GM19397 (cell line): ENCODE results near the gene CASP10.
"Not testable (repeated sequence)": the region's sequence is repeated elsewhere in the genome, so short reads cannot be mapped to it uniquely, and the experiment has no call there.

ENCODE experiments used
- ATAC-seq: cut with Tn5 transposase; IDR thresholded peaks from one replicate; pipeline ENCODE4 v1.9.1; 2021; ENCODE audit warnings: mild to moderate bottlenecking, moderate library complexity; ENCODE audit not compliant: unreplicated experiment

The CASP10 gene

GRCh38 chr2:201154615-201155399 is 28.1 kb upstream of the CASP10 start:
- ATAC-seq, result no peak

GRCh38 chr2:201156036-201156435 is 26.9 kb upstream of the CASP10 start:
- ATAC-seq, result no peak

- ATAC-seq, result no peak
These were observed 26.3 kb upstream of the CASP10 start for GRCh38 chr2:201156640-201157039.

GRCh38 chr2:201157694-201158093 is 25.2 kb upstream of the CASP10 start:
- peak; percentile 19 for ATAC-seq

GRCh38 chr2:201158111-201158929 is 24.6 kb upstream of the CASP10 start:
- ATAC-seq, result peak; percentile 85

GRCh38 chr2:201164166-201164565 is 18.8 kb upstream of the CASP10 start:
- ATAC-seq, result no peak

GRCh38 chr2:201167546-201167945 is 15.4 kb upstream of the CASP10 start:
- no peak for ATAC-seq

- ATAC-seq, result not testable (repeated sequence)
These were observed 14.4 kb upstream of the CASP10 start for GRCh38 chr2:201168496-201168895.

GRCh38 chr2:201171259-201171814 is 11.6 kb upstream of the CASP10 start:
- no peak for ATAC-seq

GRCh38 chr2:201172279-201172678 is 10.7 kb upstream of the CASP10 start:
- ATAC-seq, result no peak

- ATAC-seq, result no peak
These were observed 8.3 kb upstream of the CASP10 start for GRCh38 chr2:201174687-201175086.

- no peak for ATAC-seq
These were observed 6.9 kb upstream of the CASP10 start for GRCh38 chr2:201176081-201176481.

- no peak for ATAC-seq
These were observed 2.9 kb upstream of the CASP10 start for GRCh38 chr2:201180010-201180409.

- ATAC-seq, result no peak
These were observed 405 bp downstream of the CASP10 start for GRCh38 chr2:201183365-201183727.

GRCh38 chr2:201183835-201184234 is 894 bp downstream of the CASP10 start:
- not testable (repeated sequence) for ATAC-seq

GRCh38 chr2:201184248-201184647 is 1.3 kb downstream of the CASP10 start:
- not testable (repeated sequence) for ATAC-seq

GRCh38 chr2:201185863-201186262 is 2.9 kb downstream of the CASP10 start:
- ATAC-seq, result no peak

- no peak for ATAC-seq
These were observed 4.0 kb downstream of the CASP10 start for GRCh38 chr2:201186982-201187381.

GRCh38 chr2:201188449-201188848 is 5.5 kb downstream of the CASP10 start:
- no peak for ATAC-seq

- ATAC-seq, result no peak
These were observed 8.4 kb downstream of the CASP10 start for GRCh38 chr2:201191132-201191875.

GRCh38 chr2:201194097-201194496 is 11.2 kb downstream of the CASP10 start:
- ATAC-seq, result peak; percentile 89
